Esophagus muscularis mucosa (tissue), 4 donors: Measurements from ENCODE around the gene CEMIP2. TPM values are rescaled to one million over a fixed set of nuclear protein-coding genes. Genes with fewer than 3 reads are reported as not detected.

Experiments used
- DNase-seq: peaks from one replicate; pipeline ENCODE4 v3.0.0-alpha.2; 2017; ENCODE audit errors: extremely low spot score
- H3K27ac ChIP-seq, 4 donors: fragments of 200-600 bp; sonication (generic); replicated peaks in 1 of 4; 1 replicate in 3 of 4; 2 replicates in 1 of 4; pipeline ENCODE4 v1.5.1; 2016 to 2019; ENCODE audit warnings: mild to moderate bottlenecking in 1 of 4
- H3K27me3 ChIP-seq, 4 donors: fragments of 200-600 bp; sonication (generic); one replicate each; pipeline versions ENCODE4 v1.5.1 to v1.6.0; 2016 to 2019
- H3K36me3 ChIP-seq, 4 donors: fragments of 200-600 bp; sonication (generic); one replicate each; pipeline ENCODE4 v1.5.1; 2016 to 2019
- H3K4me1 ChIP-seq, 4 donors: fragments of 200-600 bp; sonication (generic); one replicate each; pipeline ENCODE4 v1.5.1; 2016 to 2019
- H3K4me3 ChIP-seq, 4 donors: fragments of 200-600 bp; sonication (generic); 1 replicate in 2 of 4; 2 replicates in 2 of 4; pipeline ENCODE4 v1.5.1; 2016 to 2019; ENCODE audit warnings: mild to moderate bottlenecking in 4 of 4, moderate library complexity in 1 of 4
- H3K9me3 ChIP-seq, 4 donors: fragments of 200-600 bp; sonication (generic); 1 replicate in 3 of 4; 2 replicates in 1 of 4; pipeline ENCODE4 v1.5.1; 2016 to 2019
- CTCF ChIP-seq, 3 experiments: fragments of 200-600 bp in 2 of 3; fragments of 450-650 bp in 1 of 3; sonication (generic) in 2 of 3; IDR thresholded peaks; one replicate each; pipeline ENCODE4 v1.5.1; 2017 to 2019; ENCODE audit warnings: antibody characterized with exemption in 3 of 3, mild to moderate bottlenecking in 2 of 3, moderate library complexity in 1 of 3
- EP300 ChIP-seq: sonication (generic); formaldehyde crosslinking; IDR thresholded peaks from one replicate; pipeline ENCODE4 v1.6.1; 2017; ENCODE audit warnings: antibody characterized with exemption
- POLR2A ChIP-seq: fragments of 450-650 bp; IDR thresholded peaks from one replicate; pipeline ENCODE4 v1.6.1; 2017; ENCODE audit warnings: antibody characterized with exemption, moderate library complexity, mild to moderate bottlenecking, low read depth
- POLR2AphosphoS5 ChIP-seq, 2 donors: sonication (generic); formaldehyde crosslinking; IDR thresholded peaks; one replicate each; pipeline ENCODE4 v1.6.1; 2017; ENCODE audit warnings: antibody characterized with exemption in 2 of 2
- WGBS: methylation state at CpG from one replicate; pipeline ENCODE4 v1.1.5; 2018; 5-methylcytosine and 5-hydroxymethylcytosine counted together
- intact Hi-C: fragments of 100-400 bp; cut with DNase I; formaldehyde crosslinking; loops from one replicate; pipeline ENCODE4 v1.15.1; 2023
- total RNA-seq, 4 donors: library from RNA; depleted of rRNA; stranded (reverse); fragments of >200 nt; gene quantifications; one replicate each; pipeline versions ENCODE4 v1.1.0 to v1.2.1, GENCODE V29; 2016

Gene CEMIP2
- total RNA-seq, 4 donors from 2014 or later, result 18.5 to 144 (median 26.8) TPM

DNA sequence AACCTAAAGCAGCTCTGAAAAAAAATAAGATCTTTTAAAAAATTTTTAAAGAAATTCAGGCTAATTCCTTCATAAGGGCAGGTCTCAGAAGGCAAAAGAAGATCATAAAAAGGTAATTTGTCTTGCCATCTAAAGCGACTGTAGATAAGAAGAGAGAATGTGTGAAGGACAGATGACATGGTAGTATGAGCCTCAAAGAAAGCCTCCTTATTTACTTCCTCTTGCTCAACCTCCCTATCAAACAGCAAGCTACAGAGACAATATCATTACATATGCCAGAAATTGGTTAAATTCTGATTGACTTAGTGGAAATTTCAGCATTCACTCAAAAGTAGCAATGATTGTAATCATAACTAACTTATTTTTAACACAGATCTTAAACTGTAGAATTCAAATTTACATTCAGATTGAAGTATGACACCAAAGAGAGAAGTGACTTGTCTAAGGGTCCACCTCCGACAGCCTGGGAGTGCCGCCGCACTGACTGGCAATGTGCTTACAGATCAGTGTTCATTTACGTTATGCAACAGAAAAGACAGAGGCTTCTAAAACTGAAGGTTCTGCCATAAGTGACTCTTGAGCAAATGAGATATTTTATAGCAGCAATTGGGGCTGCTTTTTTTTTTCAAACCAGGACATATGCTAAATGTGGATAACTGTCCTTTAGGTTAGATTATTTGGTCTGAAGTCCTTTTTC, 132.0 kb downstream of the CEMIP2 start:
- no peaks in the 10 kb centered on the region for H3K27me3 ChIP-seq
- DNase-seq, result peak; percentile 75
- H3K4me3 ChIP-seq, result no peak overlapping the region
- H3K27ac ChIP-seq, result no peak overlapping the region
- TF ChIP-seq CTCF (IDR thresholded peaks at IDR 0.05), result no peak
- intact Hi-C loops, result loop anchor here (10.0 kb wide), 1 partner anchor 49 kb away; no protein-coding TSS in a partner anchor
- no peaks in the 10 kb centered on the region for H3K4me1 ChIP-seq
- H3K9me3 ChIP-seq, result no peaks in the 10 kb centered on the region
- no peaks in the 10 kb centered on the region for H3K36me3 ChIP-seq
- 91% methylated on average over 5 of the region's 5 CpGs for WGBS

GRCh38 chr9:71634752-71635151, 133.6 kb downstream of the CEMIP2 start:
- DNase-seq, result no peak
- H3K36me3 ChIP-seq, result no peaks in the 10 kb centered on the region
- 89% methylated on average over 4 of the region's 4 CpGs for WGBS
- no peak for TF ChIP-seq EP300
- no peak for TF ChIP-seq CTCF (IDR thresholded peaks at IDR 0.05)
- TF ChIP-seq POLR2AphosphoS5 (IDR thresholded peaks at IDR 0.05), result no peak
- TF ChIP-seq POLR2A, result no peak
- intact Hi-C loops, result loop anchor here (10.0 kb wide), 1 partner anchor 50 kb away; no protein-coding TSS in a partner anchor
- H3K4me1 ChIP-seq, result peaks cover 0 to 6% (median 0%) of the 10 kb centered on the region in 4 donors
- H3K4me3 ChIP-seq, result no peak overlapping the region
- no peaks in the 10 kb centered on the region for H3K9me3 ChIP-seq
- H3K27ac ChIP-seq, result no peak overlapping the region
- H3K27me3 ChIP-seq, result no peaks in the 10 kb centered on the region

Other genes with a start within 250 kb of the CEMIP2 start
- 10 to 100 TPM; 10.4 to 20.4 (median 16.4) TPM for gene ABHD17B, start 142.7 kb upstream of the CEMIP2 start, total RNA-seq
- gene C9orf85, start 143.1 kb upstream of the CEMIP2 start, total RNA-seq, result 10 to 100 TPM in 1 of 4 donors, 1 to 10 TPM in 3; 5.8 to 12.3 (median 8.5) TPM